ENCODE results near the gene GRM7.
A peak's percentile ranks its signal among the peaks of the same experiment; 100 is the strongest.

The GRM7 gene

DNA sequence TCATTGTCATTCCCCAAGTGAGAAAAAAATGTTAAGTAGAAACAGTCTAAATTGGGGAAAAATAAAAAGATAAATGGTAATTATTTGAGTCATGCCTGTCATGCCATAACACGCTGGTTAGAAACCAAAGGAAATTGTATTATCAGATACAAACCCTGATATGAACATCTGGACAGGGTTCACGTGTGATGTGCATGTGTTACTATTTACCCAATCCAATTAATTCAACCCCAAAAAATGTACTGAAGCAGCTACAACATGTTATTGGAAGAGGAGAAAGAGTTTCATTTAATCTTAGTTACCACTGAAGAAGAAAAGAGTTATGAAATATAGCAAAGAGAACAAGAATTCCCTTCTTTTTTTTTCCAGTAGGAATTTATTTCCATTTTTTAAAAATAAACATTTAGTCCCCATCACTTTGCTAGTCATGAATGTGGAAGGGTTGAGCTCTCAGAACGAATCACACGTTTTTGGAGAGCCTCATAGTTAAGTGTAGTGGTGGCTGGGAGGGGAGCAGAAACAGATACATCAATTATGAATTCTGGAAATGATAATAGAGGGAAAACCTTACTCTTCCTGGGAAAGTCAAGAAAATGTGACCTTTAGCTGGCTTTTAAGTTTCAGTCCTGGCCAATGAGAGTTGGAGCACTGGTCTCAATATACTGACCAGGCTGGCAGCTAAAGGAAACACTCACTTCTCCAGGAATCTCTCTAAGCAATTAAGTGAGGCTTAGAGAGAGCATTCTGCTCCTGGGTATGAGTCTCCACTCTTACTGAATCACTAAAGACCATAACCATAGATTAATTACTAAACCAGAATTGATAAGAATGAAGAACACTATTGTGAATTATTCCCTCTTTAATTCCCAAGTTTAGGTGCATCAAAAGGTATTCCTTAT is 796.5 kb downstream of the GRM7 start:
- 90% methylated on average over 2 of the region's 4 CpGs for WGBS (ENCODE audit: insufficient coverage)
- POLR2A ChIA-PET, result no interaction called here
- peak in 1 of 3 donors; percentile 6 for DNase-seq
- no peak overlapping the region for H3K27ac ChIP-seq (ENCODE audit: insufficient read depth in 1 of 2, low read depth in 1 of 2, low read length in 2 of 2, poor library complexity in 1 of 2, severe bottlenecking in 2 of 2)
- CTCF ChIA-PET, result no interaction called here
- H3K4me1 ChIP-seq (ENCODE audit: control extremely low read depth in 1 of 4, control insufficient read depth in 4 of 4, insufficient read depth in 4 of 4, low read length in 3 of 4), result peaks cover 0 to 5% (median 0%) of the 10 kb centered on the region in 4 experiments
- H3K9me3 ChIP-seq (ENCODE audit: control extremely low read depth in 1 of 5, control insufficient read depth in 4 of 5, insufficient read depth in 2 of 5, low read depth in 1 of 5, low read length in 4 of 5), result no peaks in the 10 kb centered on the region
- no peak overlapping the region for H3K4me3 ChIP-seq (ENCODE audit: control insufficient read depth in 1 of 7, extremely low read depth in 1 of 7, insufficient read depth in 4 of 7, low read depth in 2 of 7, low read length in 6 of 7)
- H3K27me3 ChIP-seq (replicated peaks in 2 of 5; ENCODE audit: control insufficient read depth in 4 of 5, insufficient read depth in 5 of 5, low read length in 4 of 5), result no peaks in the 10 kb centered on the region
- H3K36me3 ChIP-seq (ENCODE audit: control insufficient read depth in 4 of 4, insufficient read depth in 4 of 4, low read length in 3 of 4), result no peaks in the 10 kb centered on the region

DNA sequence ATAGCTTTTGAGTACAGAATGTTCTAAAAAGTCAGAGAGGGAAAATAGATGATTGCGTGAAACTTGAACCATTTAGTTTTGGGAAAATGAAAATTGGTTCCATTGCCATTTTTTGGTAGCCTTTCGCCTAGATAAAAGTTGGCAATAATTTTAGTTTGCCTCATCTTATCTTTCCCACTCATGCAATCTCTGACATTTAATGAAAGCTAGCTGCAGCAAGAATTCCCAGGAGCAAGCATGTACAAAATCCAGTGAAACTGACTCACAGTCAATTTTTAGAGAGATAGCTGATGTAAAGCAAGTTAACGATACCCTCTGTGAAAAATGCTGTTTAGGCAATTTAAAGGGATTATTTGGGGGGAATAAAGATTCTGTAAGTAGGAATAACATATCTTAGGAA is 797.4 kb downstream of the GRM7 start:
- Histone ChIP-seq H3K27ac (ENCODE audit: insufficient read depth in 1 of 2, low read depth in 1 of 2, low read length in 2 of 2, poor library complexity in 1 of 2, severe bottlenecking in 2 of 2) (no peak overlapping the region), H3K9me3 (ENCODE audit: control extremely low read depth in 1 of 5, control insufficient read depth in 4 of 5, insufficient read depth in 2 of 5, low read depth in 1 of 5, low read length in 4 of 5) (no peaks in the 10 kb centered on the region), H3K4me1 (ENCODE audit: control extremely low read depth in 1 of 4, control insufficient read depth in 4 of 4, insufficient read depth in 4 of 4, low read length in 3 of 4) (peaks cover 0 to 5% (median 0%) of the 10 kb centered on the region in 4 experiments), H3K4me3 (ENCODE audit: control insufficient read depth in 1 of 7, extremely low read depth in 1 of 7, insufficient read depth in 4 of 7, low read depth in 2 of 7, low read length in 6 of 7) (no peak overlapping the region), H3K27me3 (replicated peaks in 2 of 5; ENCODE audit: control insufficient read depth in 4 of 5, insufficient read depth in 5 of 5, low read length in 4 of 5) (no peaks in the 10 kb centered on the region), H3K36me3 (ENCODE audit: control insufficient read depth in 4 of 4, insufficient read depth in 4 of 4, low read length in 3 of 4) (no peaks in the 10 kb centered on the region)
- WGBS (ENCODE audit: insufficient coverage), result no CpG with 5 or more reads among the region's 3 CpGs
- no peak for DNase-seq
- CTCF ChIA-PET, result no interaction called here
- POLR2A ChIA-PET, result no interaction called here

DNA sequence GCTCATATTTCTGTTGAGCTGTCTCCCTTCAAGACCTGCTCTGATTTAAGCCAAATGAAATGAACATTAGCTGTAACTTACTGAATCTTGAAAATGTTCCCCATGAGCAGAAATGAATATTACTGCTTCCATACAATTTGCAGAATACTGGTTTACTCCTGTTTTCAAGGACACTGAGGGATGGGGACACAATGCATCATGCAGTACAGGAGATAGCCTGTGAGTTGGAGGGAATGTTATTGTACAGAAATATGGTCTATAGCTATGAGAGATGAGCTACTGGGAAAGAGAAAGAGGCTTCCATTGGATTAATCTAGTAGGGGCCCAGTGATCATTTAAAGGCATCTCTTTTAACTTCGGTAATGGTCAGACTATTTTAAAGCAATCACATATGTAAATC is 798.2 kb downstream of the GRM7 start:
- no peak for DNase-seq
- no peaks in the 10 kb centered on the region for H3K27me3 ChIP-seq (replicated peaks in 2 of 5; ENCODE audit: control insufficient read depth in 4 of 5, insufficient read depth in 5 of 5, low read length in 4 of 5)
- H3K9me3 ChIP-seq (ENCODE audit: control extremely low read depth in 1 of 5, control insufficient read depth in 4 of 5, insufficient read depth in 2 of 5, low read depth in 1 of 5, low read length in 4 of 5), result no peaks in the 10 kb centered on the region
- CTCF ChIA-PET, result no interaction called here
- no peak overlapping the region for H3K27ac ChIP-seq (ENCODE audit: insufficient read depth in 1 of 2, low read depth in 1 of 2, low read length in 2 of 2, poor library complexity in 1 of 2, severe bottlenecking in 2 of 2)
- H3K4me3 ChIP-seq (ENCODE audit: control insufficient read depth in 1 of 7, extremely low read depth in 1 of 7, insufficient read depth in 4 of 7, low read depth in 2 of 7, low read length in 6 of 7), result no peak overlapping the region
- no peaks in the 10 kb centered on the region for H3K36me3 ChIP-seq (ENCODE audit: control insufficient read depth in 4 of 4, insufficient read depth in 4 of 4, low read length in 3 of 4)
- POLR2A ChIA-PET, result no interaction called here
- WGBS (ENCODE audit: insufficient coverage), result no CpG with 5 or more reads among the region's 1 CpG
- peaks cover 0 to 5% (median 0%) of the 10 kb centered on the region in 4 experiments for H3K4me1 ChIP-seq (ENCODE audit: control extremely low read depth in 1 of 4, control insufficient read depth in 4 of 4, insufficient read depth in 4 of 4, low read length in 3 of 4)

DNA sequence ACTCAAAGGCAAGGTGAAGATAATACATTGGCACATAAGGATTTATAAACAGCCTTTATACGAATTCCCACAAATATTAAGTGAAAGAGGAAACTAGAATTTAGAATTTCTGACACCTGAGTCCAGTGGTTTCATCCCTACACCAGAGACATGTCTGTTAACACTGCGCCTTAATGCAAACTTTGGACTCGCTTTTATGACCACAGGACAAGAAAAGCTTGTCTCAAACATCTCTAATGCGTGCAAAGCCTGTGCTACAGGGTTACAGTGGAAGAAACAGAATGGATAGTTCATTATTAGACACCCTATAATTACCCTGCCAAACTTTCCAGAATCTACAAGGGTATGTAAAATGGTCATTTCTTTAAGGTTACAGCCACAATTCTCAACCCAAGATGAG is 802.9 kb downstream of the GRM7 start:
- Histone ChIP-seq H3K4me1 (ENCODE audit: control extremely low read depth in 1 of 4, control insufficient read depth in 4 of 4, insufficient read depth in 4 of 4, low read length in 3 of 4) (no peaks in the 10 kb centered on the region), H3K27ac (ENCODE audit: insufficient read depth in 1 of 2, low read depth in 1 of 2, low read length in 2 of 2, poor library complexity in 1 of 2, severe bottlenecking in 2 of 2) (no peak overlapping the region), H3K36me3 (ENCODE audit: control insufficient read depth in 4 of 4, insufficient read depth in 4 of 4, low read length in 3 of 4) (no peaks in the 10 kb centered on the region), H3K4me3 (ENCODE audit: control insufficient read depth in 1 of 7, extremely low read depth in 1 of 7, insufficient read depth in 4 of 7, low read depth in 2 of 7, low read length in 6 of 7) (no peak overlapping the region), H3K27me3 (replicated peaks in 2 of 5; ENCODE audit: control insufficient read depth in 4 of 5, insufficient read depth in 5 of 5, low read length in 4 of 5) (no peaks in the 10 kb centered on the region), H3K9me3 (ENCODE audit: control extremely low read depth in 1 of 5, control insufficient read depth in 4 of 5, insufficient read depth in 2 of 5, low read depth in 1 of 5, low read length in 4 of 5) (no peaks in the 10 kb centered on the region)
- CTCF ChIA-PET, result no interaction called here
- DNase-seq, result no peak
- WGBS (ENCODE audit: insufficient coverage), result 78% methylated on average over 3 of the region's 4 CpGs
- POLR2A ChIA-PET, result no interaction called here

DNA sequence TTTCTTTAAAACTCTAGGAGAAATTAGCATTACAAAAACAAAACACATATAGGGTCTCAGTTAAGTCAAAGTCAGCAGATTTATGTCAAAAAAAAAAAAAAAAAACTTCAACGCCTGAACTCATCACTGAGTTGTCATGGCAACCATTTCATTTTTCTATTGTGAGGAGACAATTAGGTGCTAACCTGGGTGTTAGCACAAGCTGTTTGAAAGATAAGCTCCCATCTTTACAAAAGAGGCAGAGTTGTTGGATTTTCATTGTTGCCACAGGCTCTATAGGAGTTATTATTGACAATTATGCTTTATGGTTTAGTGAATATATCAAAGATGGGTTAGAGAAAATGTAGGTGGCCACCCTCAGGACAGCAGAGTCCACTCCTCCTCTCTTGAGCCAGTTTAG is 806.9 kb downstream of the GRM7 start:
- Histone ChIP-seq H3K27me3 (replicated peaks in 2 of 5; ENCODE audit: control insufficient read depth in 4 of 5, insufficient read depth in 5 of 5, low read length in 4 of 5) (no peaks in the 10 kb centered on the region), H3K4me1 (ENCODE audit: control extremely low read depth in 1 of 4, control insufficient read depth in 4 of 4, insufficient read depth in 4 of 4, low read length in 3 of 4) (peaks cover 0 to 4% (median 0%) of the 10 kb centered on the region in 4 experiments), H3K9me3 (ENCODE audit: control extremely low read depth in 1 of 5, control insufficient read depth in 4 of 5, insufficient read depth in 2 of 5, low read depth in 1 of 5, low read length in 4 of 5) (no peaks in the 10 kb centered on the region), H3K36me3 (ENCODE audit: control insufficient read depth in 4 of 4, insufficient read depth in 4 of 4, low read length in 3 of 4) (no peaks in the 10 kb centered on the region), H3K27ac (ENCODE audit: insufficient read depth in 1 of 2, low read depth in 1 of 2, low read length in 2 of 2, poor library complexity in 1 of 2, severe bottlenecking in 2 of 2) (no peak overlapping the region), H3K4me3 (ENCODE audit: control insufficient read depth in 1 of 7, extremely low read depth in 1 of 7, insufficient read depth in 4 of 7, low read depth in 2 of 7, low read length in 6 of 7) (no peak overlapping the region)
- ChIA-PET CTCF (no interaction called here), POLR2A (no interaction called here)
- DNase-seq, result no peak
- 71% methylated on average over 1 of the region's 1 CpG for WGBS (ENCODE audit: insufficient coverage)

DNA sequence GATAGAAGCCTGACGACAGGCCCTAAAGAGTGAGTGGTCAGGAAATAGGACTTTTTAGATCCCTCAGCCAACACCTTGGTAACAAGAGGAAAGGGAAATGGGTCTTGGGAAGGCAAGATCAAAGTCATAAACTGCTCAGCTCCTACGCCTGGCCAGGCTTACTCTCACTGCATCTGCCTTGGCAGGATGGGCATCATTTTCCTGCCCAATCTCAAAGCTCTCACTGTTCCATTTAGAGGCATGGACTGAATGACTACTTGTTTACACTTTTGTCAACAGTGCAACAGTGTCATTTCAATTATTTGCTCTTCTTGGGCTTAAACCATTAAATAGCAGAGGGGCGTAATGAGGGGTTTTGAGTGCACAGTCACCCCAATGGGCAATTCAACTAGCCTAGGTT is 808.7 kb downstream of the GRM7 start:
- POLR2A ChIA-PET, result no interaction called here
- WGBS (ENCODE audit: insufficient coverage), result 95% methylated on average over 3 of the region's 3 CpGs
- Histone ChIP-seq H3K4me3 (ENCODE audit: control insufficient read depth in 1 of 7, extremely low read depth in 1 of 7, insufficient read depth in 4 of 7, low read depth in 2 of 7, low read length in 6 of 7) (no peak overlapping the region), H3K27me3 (replicated peaks in 2 of 5; ENCODE audit: control insufficient read depth in 4 of 5, insufficient read depth in 5 of 5, low read length in 4 of 5) (no peaks in the 10 kb centered on the region), H3K36me3 (ENCODE audit: control insufficient read depth in 4 of 4, insufficient read depth in 4 of 4, low read length in 3 of 4) (no peaks in the 10 kb centered on the region), H3K9me3 (ENCODE audit: control extremely low read depth in 1 of 5, control insufficient read depth in 4 of 5, insufficient read depth in 2 of 5, low read depth in 1 of 5, low read length in 4 of 5) (no peaks in the 10 kb centered on the region), H3K4me1 (ENCODE audit: control extremely low read depth in 1 of 4, control insufficient read depth in 4 of 4, insufficient read depth in 4 of 4, low read length in 3 of 4) (peaks cover 0 to 4% (median 0%) of the 10 kb centered on the region in 4 experiments), H3K27ac (ENCODE audit: insufficient read depth in 1 of 2, low read depth in 1 of 2, low read length in 2 of 2, poor library complexity in 1 of 2, severe bottlenecking in 2 of 2) (no peak overlapping the region)
- no peak for DNase-seq
- CTCF ChIA-PET, result no interaction called here

DNA sequence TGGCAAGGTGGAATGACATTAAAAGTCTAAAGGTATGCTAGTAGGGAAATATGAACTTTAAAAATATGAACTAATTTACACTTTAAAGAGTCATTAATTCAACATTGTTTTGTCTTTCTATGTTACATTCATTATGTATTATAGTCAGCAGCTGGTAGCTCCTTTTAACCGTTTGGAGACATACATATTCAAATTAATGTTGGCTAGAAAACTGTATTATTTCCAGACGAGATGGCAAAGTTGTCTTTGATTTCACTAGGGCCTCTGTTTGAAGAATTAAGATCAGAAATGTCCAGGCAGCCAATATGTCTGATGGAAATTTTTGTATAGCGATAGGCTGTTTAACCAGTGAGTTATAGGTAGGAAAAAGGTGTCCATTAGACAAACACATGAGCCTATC is 817.6 kb downstream of the GRM7 start:
- DNase-seq, result no peak
- Histone ChIP-seq H3K36me3 (ENCODE audit: control insufficient read depth in 4 of 4, insufficient read depth in 4 of 4, low read length in 3 of 4) (no peaks in the 10 kb centered on the region), H3K4me3 (ENCODE audit: control insufficient read depth in 1 of 7, extremely low read depth in 1 of 7, insufficient read depth in 4 of 7, low read depth in 2 of 7, low read length in 6 of 7) (no peak overlapping the region), H3K27ac (ENCODE audit: insufficient read depth in 1 of 2, low read depth in 1 of 2, low read length in 2 of 2, poor library complexity in 1 of 2, severe bottlenecking in 2 of 2) (no peak overlapping the region), H3K9me3 (ENCODE audit: control extremely low read depth in 1 of 5, control insufficient read depth in 4 of 5, insufficient read depth in 2 of 5, low read depth in 1 of 5, low read length in 4 of 5) (peaks cover 0 to 1% (median 0%) of the 10 kb centered on the region in 5 experiments), H3K27me3 (replicated peaks in 2 of 5; ENCODE audit: control insufficient read depth in 4 of 5, insufficient read depth in 5 of 5, low read length in 4 of 5) (no peaks in the 10 kb centered on the region), H3K4me1 (ENCODE audit: control extremely low read depth in 1 of 4, control insufficient read depth in 4 of 4, insufficient read depth in 4 of 4, low read length in 3 of 4) (peaks cover 0 to 16% (median 9%) of the 10 kb centered on the region in 4 experiments)
- CTCF ChIA-PET, result no interaction called here
- WGBS (ENCODE audit: insufficient coverage), result no CpG with 5 or more reads among the region's 3 CpGs
- POLR2A ChIA-PET, result no interaction called here
